Neural crest cell (in vitro differentiated cells): ENCODE data around the gene RAB24. TPM values are rescaled to one million over a fixed set of nuclear protein-coding genes. Genes with fewer than 3 reads are reported as not detected.
"Not testable (repeated sequence)": the region's sequence is repeated elsewhere in the genome, so short reads cannot be mapped to it uniquely, and the experiment has no call there.

Source experiments
- DNase-seq: peaks from one replicate; pipeline ENCODE4 v3.0.0; 2021; ENCODE audit warnings: low read depth, mixed read lengths, low spot score
- H3K27ac Mint-ChIP-seq: one replicate; pipeline ENCODE4 v1.8.0; 2021; ENCODE audit warnings: mild to moderate bottlenecking, mixed read lengths; ENCODE audit not compliant: unreplicated experiment
- H3K27me3 Mint-ChIP-seq: 2 replicates; pipeline ENCODE4 v1.8.0; 2021; ENCODE audit warnings: low read depth, mild to moderate bottlenecking, mixed read lengths
- H3K36me3 Mint-ChIP-seq: 2 replicates; pipeline ENCODE4 v1.8.0; 2021; ENCODE audit warnings: low read depth, mild to moderate bottlenecking, mixed read lengths
- H3K4me1 Mint-ChIP-seq: 2 replicates; pipeline ENCODE4 v1.8.0; 2021; ENCODE audit warnings: mixed read lengths
- H3K4me3 Mint-ChIP-seq: one replicate; pipeline ENCODE4 v1.8.0; 2021; ENCODE audit warnings: mild to moderate bottlenecking, mixed read lengths
- H3K9me3 Mint-ChIP-seq: 2 replicates; pipeline ENCODE4 v1.8.0; 2021; ENCODE audit warnings: mixed read lengths
- total RNA-seq: library from RNA; stranded (reverse); gene quantifications from 2 replicates; pipeline ENCODE4 v1.2.1, GENCODE V29; 2021
- TF ChIP-seq, protein P1 (sequence below): fragments of 200-600 bp; sonication (generic); conservative IDR thresholded peaks from 2 replicates; pipeline ENCODE4 v1.5.0; 2021; ENCODE audit warnings: antibody characterized with exemption, mild to moderate bottlenecking

RAB24 gene
- total RNA-seq, 1 donor from 2014 or later: 32.0 TPM

DNA sequence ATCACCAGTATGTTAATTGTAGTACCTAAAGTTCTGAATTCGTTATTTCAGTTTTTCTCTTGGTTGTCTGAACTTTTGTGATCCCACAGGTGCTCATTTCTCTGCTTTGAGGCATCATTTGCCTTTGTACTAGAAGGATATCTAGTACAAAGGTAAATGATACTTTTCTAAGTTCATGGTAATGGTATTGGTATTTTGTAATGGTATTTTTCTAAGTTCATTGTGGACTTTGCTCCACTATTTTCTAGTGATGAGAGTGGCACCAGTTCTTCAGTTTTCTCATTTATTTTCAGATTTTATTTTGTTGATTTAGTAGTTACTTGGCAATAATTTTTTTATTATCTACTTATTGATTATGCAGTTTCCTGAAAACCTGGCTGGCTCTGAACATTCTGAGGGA, 42.0 kb downstream of the RAB24 start:
- DNase-seq: no peak
- Mint-ChIP-seq H3K4me3 (no peak overlapping the region), H3K27ac (no peak overlapping the region), H3K36me3 (peaks cover 25% of the 10 kb centered on the region), H3K27me3 (no peaks in the 10 kb centered on the region), H3K4me1 (no peaks in the 10 kb centered on the region), H3K9me3 (no peaks in the 10 kb centered on the region)
- TF ChIP-seq, protein P1, sequence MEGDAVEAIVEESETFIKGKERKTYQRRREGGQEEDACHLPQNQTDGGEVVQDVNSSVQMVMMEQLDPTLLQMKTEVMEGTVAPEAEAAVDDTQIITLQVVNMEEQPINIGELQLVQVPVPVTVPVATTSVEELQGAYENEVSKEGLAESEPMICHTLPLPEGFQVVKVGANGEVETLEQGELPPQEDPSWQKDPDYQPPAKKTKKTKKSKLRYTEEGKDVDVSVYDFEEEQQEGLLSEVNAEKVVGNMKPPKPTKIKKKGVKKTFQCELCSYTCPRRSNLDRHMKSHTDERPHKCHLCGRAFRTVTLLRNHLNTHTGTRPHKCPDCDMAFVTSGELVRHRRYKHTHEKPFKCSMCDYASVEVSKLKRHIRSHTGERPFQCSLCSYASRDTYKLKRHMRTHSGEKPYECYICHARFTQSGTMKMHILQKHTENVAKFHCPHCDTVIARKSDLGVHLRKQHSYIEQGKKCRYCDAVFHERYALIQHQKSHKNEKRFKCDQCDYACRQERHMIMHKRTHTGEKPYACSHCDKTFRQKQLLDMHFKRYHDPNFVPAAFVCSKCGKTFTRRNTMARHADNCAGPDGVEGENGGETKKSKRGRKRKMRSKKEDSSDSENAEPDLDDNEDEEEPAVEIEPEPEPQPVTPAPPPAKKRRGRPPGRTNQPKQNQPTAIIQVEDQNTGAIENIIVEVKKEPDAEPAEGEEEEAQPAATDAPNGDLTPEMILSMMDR: no peak

DNA sequence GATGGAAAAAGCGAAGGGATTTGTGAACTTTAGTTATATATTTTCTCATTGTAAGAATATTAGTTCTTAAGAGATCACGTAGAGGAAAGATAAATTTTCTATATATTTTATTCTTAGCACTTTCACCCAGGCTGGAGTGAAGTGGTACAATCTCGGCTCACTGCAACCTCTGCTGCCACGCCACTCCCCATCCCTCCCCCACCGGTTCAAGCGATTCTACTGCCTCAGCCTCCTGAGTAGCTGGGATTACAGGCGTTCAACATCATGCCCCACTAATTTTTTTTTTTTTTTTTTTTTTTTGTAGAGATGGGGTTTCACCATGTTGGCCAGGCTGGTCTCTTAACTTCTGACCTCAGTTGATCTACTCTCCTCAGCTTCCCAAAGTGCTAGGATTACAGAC, 42.6 kb downstream of the RAB24 start:
- H3K36me3 Mint-ChIP-seq: peaks cover 23% of the 10 kb centered on the region
- H3K4me3 Mint-ChIP-seq: no peak overlapping the region
- no peaks in the 10 kb centered on the region for H3K4me1 Mint-ChIP-seq
- no peaks in the 10 kb centered on the region for H3K9me3 Mint-ChIP-seq
- H3K27me3 Mint-ChIP-seq: no peaks in the 10 kb centered on the region
- DNase-seq: no peak
- TF ChIP-seq, protein P1: no peak
- H3K27ac Mint-ChIP-seq: no peak overlapping the region

DNA sequence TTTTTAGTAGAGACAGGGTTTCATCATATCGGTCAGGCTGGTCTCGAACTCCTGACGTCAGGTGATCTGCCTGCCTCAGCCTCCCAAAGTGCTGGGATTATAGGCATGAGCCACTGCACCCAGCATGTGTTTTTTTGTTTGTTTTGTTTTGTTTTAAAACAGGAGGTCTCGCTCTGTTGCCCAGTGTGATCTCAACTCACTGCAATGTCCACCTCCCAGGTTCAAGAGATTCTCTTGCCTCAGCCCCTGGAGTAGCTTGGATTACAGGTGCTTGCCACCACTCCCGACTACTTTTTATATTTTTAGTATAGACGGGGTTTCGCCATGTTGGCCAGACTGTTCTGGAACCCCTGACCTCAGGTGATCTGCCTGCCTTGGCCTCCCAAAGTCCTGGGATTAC, 44.8 kb downstream of the RAB24 start:
- not testable (repeated sequence) for H3K4me3 Mint-ChIP-seq, H3K27ac Mint-ChIP-seq, H3K9me3 Mint-ChIP-seq, DNase-seq, H3K4me1 Mint-ChIP-seq, H3K27me3 Mint-ChIP-seq
- peaks cover 14% of the 10 kb centered on the region for H3K36me3 Mint-ChIP-seq

DNA sequence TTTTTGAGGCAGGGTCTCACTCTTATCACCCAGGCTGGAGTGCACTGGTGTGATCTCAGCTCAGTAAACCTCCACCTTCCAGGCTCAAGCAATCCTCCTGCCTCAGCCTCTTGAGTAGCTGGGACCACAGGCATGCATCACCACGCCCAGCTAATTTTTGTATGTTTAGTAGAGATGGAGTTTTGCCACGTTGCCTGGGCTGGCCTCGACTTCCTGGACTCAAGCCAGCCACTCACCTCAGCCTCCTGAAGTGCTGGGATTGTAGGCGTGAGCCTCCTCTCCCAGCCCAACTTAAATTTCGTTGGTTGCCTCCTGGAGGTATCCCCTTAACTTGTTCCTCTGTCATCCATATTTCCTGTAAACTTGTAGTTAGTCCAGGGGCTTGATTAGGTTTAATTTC, 47.2 kb downstream of the RAB24 start:
- no peak overlapping the region for H3K27ac Mint-ChIP-seq
- H3K36me3 Mint-ChIP-seq: peaks cover 8% of the 10 kb centered on the region
- no peaks in the 10 kb centered on the region for H3K27me3 Mint-ChIP-seq

DNA sequence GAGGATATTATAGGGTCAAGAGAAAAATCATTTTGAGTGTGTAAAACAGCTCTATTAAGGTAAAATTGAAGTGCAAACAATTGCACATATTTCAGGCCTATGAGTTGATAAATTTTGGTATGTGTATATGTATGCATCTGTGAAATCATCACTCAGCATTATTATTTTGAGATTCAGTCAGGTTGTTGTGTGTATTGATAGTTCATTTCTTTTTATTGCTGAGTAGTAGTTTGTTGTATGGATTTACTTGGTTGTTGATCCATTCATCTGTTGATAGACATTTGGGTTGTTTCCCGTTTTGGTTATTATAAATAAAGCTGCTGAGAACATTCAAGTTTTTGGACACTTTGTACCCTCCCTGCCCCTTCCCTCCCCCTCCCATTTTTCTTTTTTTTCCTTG, 50.3 kb downstream of the RAB24 start:
- Mint-ChIP-seq H3K36me3 (peaks cover 10% of the 10 kb centered on the region), H3K27ac (no peak overlapping the region), H3K4me3 (no peak overlapping the region), H3K4me1 (no peaks in the 10 kb centered on the region), H3K9me3 (no peaks in the 10 kb centered on the region), H3K27me3 (no peaks in the 10 kb centered on the region)
- TF ChIP-seq, protein P1: no peak
- no peak for DNase-seq

More for the DNA sequence above, 47.2 kb downstream of the RAB24 start:
- H3K9me3 Mint-ChIP-seq: no peaks in the 10 kb centered on the region
- no peak overlapping the region for H3K4me3 Mint-ChIP-seq
- TF ChIP-seq, protein P1: no peak
- no peaks in the 10 kb centered on the region for H3K4me1 Mint-ChIP-seq
- DNase-seq: no peak

Other genes with a start within 250 kb of the RAB24 start
- gene FGFR4, start 216.8 kb downstream of the RAB24 start, total RNA-seq: 5.4 and 7.1 TPM in 2 replicates
- gene NSD1, start 169.9 kb downstream of the RAB24 start, total RNA-seq: 122 TPM in 2 replicates
- gene PRELID1, start 80 bp upstream of the RAB24 start, total RNA-seq: 169 and 180 TPM in 2 replicates
- gene MXD3, start 8.2 kb upstream of the RAB24 start, total RNA-seq: 36.9 and 40.3 TPM in 2 replicates
- gene LMAN2, start 47.9 kb upstream of the RAB24 start, total RNA-seq: 73.0 and 80.5 TPM in 2 replicates
- gene RGS14, start 54.2 kb upstream of the RAB24 start, total RNA-seq: 12.3 and 15.7 TPM in 2 replicates
- 0.16 TPM in 1 of 2 replicates, not detected in the other for gene SLC34A1, start 80.7 kb upstream of the RAB24 start, total RNA-seq
- not detected in 2 replicates for gene PFN3, start 96.9 kb upstream of the RAB24 start, total RNA-seq
- gene F12, start 105.8 kb upstream of the RAB24 start, total RNA-seq: 2.3 and 2.7 TPM in 2 replicates
- 47.4 and 54.9 TPM in 2 replicates for gene GRK6, start 123.0 kb upstream of the RAB24 start, total RNA-seq
- 16.1 and 19.0 TPM in 2 replicates for gene PRR7, start 143.1 kb upstream of the RAB24 start, total RNA-seq
- gene DBN1, start 169.9 kb upstream of the RAB24 start, total RNA-seq: 387 and 410 TPM in 2 replicates
- 129 and 147 TPM in 2 replicates for gene PDLIM7, start 193.9 kb upstream of the RAB24 start, total RNA-seq
- gene DOK3, start 206.1 kb upstream of the RAB24 start, total RNA-seq: 10.5 and 11.4 TPM in 2 replicates
- gene DDX41, start 213.2 kb upstream of the RAB24 start, total RNA-seq: 125 and 130 TPM in 2 replicates